GM12801 (cell line): ENCODE data around the gene DBH.

Experiments used
- TF ChIP-seq, protein P1 (sequence below): IDR thresholded peaks from one replicate; pipeline ENCODE4 v1.5.1; 2011; ENCODE audit warnings: control low read depth; ENCODE audit not compliant: insufficient read length; ENCODE audit errors: extremely low read depth

The DBH gene

DNA sequence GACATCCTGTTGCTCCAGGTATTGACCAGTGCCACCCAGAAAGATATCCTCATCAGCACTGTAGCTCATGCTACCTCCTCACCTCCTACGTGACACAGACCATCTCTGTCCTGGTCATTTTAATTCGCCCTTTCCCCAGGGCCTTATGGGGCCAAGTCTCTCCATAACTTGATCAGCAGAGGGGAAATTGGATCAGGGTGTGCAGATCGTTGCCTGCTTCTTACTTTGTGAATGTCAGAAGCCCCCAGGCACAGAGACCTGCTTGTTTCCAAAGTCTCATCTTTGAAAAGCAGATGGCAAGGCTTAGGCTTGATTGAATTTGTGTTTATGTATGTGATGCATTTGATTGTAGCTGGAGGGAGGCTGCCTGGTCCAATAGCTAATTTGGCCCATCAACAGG, 8.8 kb upstream of the DBH start:
- TF ChIP-seq, protein P1, sequence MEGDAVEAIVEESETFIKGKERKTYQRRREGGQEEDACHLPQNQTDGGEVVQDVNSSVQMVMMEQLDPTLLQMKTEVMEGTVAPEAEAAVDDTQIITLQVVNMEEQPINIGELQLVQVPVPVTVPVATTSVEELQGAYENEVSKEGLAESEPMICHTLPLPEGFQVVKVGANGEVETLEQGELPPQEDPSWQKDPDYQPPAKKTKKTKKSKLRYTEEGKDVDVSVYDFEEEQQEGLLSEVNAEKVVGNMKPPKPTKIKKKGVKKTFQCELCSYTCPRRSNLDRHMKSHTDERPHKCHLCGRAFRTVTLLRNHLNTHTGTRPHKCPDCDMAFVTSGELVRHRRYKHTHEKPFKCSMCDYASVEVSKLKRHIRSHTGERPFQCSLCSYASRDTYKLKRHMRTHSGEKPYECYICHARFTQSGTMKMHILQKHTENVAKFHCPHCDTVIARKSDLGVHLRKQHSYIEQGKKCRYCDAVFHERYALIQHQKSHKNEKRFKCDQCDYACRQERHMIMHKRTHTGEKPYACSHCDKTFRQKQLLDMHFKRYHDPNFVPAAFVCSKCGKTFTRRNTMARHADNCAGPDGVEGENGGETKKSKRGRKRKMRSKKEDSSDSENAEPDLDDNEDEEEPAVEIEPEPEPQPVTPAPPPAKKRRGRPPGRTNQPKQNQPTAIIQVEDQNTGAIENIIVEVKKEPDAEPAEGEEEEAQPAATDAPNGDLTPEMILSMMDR, result no peak

DNA sequence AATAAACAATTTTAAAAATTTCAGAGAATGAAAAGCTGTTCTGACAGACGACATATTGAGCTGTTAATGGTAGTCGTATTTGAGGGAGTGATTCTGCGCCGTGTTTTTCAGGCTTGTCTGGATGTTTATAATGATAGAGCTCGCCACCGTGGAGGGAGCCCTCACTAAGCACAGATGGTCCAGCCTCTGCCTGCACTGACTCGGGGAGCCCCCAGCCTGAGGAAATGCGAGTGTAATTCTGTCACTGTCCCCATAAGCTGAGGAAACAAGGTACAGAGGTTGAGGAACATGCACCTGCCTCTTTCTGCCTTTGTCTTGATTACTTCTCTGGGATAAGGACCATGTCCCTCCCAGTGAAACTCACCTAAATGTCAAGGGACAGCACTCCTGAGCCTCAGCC, 7.4 kb upstream of the DBH start:
- TF ChIP-seq, protein P1, result no peak

DNA sequence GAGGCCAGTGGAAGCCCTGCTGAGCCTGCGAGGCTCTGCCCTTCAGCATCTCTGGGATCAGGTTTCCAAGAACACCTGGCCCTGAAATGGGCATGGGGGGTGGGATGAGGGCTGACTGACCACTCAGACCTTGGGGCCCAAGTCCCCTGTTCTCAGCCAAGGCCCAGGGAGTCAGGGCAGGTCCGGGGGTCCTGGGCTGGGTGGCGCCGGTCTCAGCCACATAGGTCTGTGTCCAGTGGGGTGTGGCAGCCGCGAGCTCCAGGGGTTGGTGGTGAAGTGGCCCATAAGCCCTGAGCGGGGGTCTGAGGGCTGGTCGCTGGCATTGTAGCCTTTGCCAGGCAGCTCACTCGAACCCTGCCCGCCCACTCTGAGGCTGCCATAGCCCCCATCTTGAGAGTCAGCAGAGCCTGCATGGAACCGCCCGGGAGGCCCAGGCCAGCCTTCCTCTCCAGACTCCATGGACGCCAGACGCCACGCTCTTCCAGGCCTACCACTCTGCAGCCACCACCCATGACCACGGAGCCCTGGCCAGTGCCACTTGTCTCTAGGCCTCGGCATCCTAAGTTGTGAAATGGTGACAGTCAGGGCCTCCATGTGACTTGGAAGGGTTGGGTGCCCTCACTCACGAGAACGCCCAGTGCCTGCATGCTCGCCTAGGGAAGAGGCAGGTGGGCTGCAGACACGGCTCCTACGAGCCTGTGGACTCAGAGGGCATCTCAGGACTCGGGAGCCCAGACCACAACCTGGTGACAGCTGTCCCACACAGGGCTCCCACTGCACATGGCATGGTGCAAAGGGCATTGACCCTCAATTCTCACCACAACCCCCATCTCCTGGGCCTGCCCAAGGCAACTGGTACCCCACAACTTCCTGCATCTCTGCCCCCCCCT, 6.7 kb upstream of the DBH start:
- TF ChIP-seq, protein P1, result no peak

DNA sequence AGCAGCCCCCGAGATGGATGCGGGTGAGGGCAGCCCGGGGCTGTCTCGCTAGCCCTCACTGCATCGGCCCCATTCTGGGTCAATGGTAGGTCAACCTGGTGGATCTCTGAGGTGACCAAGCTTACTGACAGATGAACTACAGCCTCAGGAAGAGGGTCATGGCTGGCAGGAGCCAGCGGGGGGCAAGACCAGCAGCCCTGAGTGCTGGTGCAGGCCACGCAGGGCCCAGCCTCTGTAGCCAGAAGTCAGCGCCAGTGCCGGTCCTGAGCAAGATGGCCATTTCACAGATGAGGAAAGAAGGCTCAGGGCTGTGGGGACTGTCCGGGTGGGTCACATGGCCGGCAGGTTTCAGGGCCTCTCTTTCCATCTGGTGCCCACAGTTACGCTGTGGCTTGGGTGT, 5.1 kb upstream of the DBH start:
- TF ChIP-seq, protein P1, result no peak

DNA sequence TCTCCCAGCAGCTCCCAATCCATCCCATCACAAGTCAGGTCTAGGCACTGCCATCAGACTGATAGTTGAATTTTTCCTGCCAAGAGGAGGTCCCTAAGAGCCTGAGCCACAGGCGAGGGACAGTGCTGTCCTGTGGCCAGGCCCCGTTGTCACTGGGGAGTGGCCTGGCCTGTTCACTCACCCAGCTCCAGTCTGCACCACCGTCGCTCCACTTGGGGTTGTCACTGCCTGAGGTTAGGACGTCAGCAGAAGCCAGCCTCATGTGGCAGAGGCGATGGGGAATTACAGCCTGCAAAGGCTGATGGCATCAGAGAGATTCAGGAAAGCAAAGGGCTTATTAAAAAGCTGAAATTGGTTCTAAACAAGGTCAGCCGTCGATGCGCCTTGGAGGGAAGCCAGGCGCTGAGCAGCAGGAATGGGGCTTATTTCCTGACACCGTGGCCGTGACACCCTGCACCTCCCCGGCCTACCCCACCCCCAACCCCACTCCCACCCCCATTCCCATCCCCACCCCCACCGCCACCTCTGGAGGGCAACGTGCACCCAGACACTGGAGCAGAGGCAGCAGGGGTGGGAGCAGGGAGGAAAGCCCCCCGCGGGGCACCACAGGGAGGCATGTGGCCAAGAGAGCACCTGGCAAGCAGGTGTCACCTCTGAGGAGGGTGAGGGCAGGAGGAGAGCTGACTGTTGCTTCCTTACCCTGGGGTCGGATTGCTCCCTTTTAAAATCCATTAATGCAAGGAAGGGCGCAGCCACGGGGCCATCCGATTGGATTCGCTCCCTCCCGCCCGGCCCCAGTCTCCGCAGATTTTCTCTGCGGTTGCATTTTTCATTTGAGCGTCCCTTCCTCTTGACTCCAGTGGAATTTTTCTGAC, 3.1 kb upstream of the DBH start:
- TF ChIP-seq, protein P1, result no peak

DNA sequence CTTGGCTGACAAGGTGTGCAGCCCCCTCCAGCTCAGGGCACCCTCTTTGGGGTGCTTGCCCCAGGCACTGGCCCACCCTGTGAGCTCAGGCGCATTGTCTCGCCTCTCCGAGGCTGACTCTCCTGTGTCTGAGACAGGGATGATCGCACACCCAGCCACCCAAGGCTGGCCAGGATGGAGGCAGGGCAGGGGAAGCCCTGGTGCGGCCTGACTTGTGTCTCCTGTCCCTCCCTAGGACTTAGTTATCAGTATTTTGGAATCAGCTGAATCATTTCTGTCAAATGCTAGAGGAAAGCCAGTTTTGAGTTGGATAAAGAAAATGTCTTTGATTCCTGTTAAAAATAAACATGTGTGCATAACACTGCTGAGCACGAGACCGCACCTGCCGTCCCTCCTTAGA, 2.5 kb upstream of the DBH start:
- TF ChIP-seq, protein P1, result no peak

DNA sequence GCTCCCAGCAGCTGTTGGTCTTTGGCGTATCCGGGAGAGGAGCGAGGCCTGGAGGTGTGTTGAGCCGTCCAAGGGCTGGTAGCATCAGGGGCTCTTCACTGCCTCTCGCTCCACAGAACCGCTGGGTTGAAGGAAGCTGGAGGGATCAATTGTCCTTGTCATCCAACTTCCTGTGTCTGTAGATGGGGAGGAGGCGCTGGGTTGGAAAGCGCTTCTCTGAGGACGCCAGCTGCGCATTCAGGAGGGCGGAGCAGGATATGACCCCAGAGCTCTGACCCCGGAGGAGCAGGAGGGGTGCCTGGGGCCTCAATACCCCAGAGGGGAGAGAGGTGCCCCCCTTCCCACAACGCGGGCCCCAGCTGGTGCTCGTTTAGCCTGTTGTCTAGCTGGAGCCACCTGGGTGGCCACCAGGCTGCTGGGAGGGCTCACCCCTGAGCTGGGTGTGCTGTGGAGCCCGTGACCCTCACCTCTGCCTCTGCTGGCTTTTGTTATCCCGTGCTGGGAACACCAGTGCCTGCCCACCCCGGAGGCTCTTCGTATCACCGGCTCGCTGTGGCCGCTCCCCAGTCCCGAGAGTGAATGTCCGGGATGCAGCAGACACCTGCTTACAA, 2.0 kb upstream of the DBH start:
- TF ChIP-seq, protein P1, result no peak
